Measurements from ENCODE around the gene NFIX. TPM values are rescaled to one million over a fixed set of nuclear protein-coding genes. Genes with fewer than 3 reads are reported as not detected.
"Not testable (repeated sequence)": the region's sequence is repeated elsewhere in the genome, so short reads cannot be mapped to it uniquely, and the experiment has no call there.

Gene NFIX
- total RNA-seq, 1 experiment from 2014 or later = 13.9 TPM

GRCh38 chr19:12957389-12957952, 37.8 kb upstream of the NFIX start:
- DNase-seq (ENCODE audit: low read depth) = not testable (repeated sequence)

GRCh38 chr19:12959481-12959880, 35.8 kb upstream of the NFIX start:
- DNase-seq (ENCODE audit: low read depth) = no peak

- DNase-seq (ENCODE audit: low read depth) = peak; percentile 60
Measured at GRCh38 chr19:12965017-12965811, 30.1 kb upstream of the NFIX start.

- no peak for DNase-seq (ENCODE audit: low read depth)
Measured at GRCh38 chr19:12965812-12966135, 29.5 kb upstream of the NFIX start.

- DNase-seq (ENCODE audit: low read depth) = no peak
Measured at GRCh38 chr19:12967907-12968306, 27.4 kb upstream of the NFIX start.

- DNase-seq (ENCODE audit: low read depth) = no peak
Measured at GRCh38 chr19:12969292-12969988, 25.8 kb upstream of the NFIX start, which contains the start of gene DAND5. TSS of gene DAND5 (plus strand) at chr19:12969576. CDS start at chr19:12969661, 85 bp downstream.

GRCh38 chr19:12970070-12970820, 25.0 kb upstream of the NFIX start:
- no peak for DNase-seq (ENCODE audit: low read depth)

GRCh38 chr19:12973236-12973635, 22.0 kb upstream of the NFIX start:
- no peak for DNase-seq (ENCODE audit: low read depth)

GRCh38 chr19:12974301-12975220, 20.7 kb upstream of the NFIX start:
- DNase-seq (ENCODE audit: low read depth) = no peak

GRCh38 chr19:12975221-12975741, 20.0 kb upstream of the NFIX start:
- no peak for DNase-seq (ENCODE audit: low read depth)

GRCh38 chr19:12976109-12976508, 19.2 kb upstream of the NFIX start:
- not testable (repeated sequence) for DNase-seq (ENCODE audit: low read depth)

- DNase-seq (ENCODE audit: low read depth) = no peak
Measured at GRCh38 chr19:12979974-12980373, 15.3 kb upstream of the NFIX start.

GRCh38 chr19:12982648-12983047, 12.6 kb upstream of the NFIX start:
- no peak for DNase-seq (ENCODE audit: low read depth)

GRCh38 chr19:12983091-12983490, 12.2 kb upstream of the NFIX start:
- DNase-seq (ENCODE audit: low read depth) = no peak

- peak; percentile 70 for DNase-seq (ENCODE audit: low read depth)
Measured at GRCh38 chr19:12983542-12984142, 11.6 kb upstream of the NFIX start.

- DNase-seq (ENCODE audit: low read depth) = peak; percentile 23
Measured at GRCh38 chr19:12984143-12984627, 11.1 kb upstream of the NFIX start.

GRCh38 chr19:12984683-12985048, 10.6 kb upstream of the NFIX start:
- DNase-seq (ENCODE audit: low read depth) = peak; percentile 20

- DNase-seq (ENCODE audit: low read depth) = peak; percentile 88
Measured at GRCh38 chr19:12985049-12985776, 10.1 kb upstream of the NFIX start.

GRCh38 chr19:12986726-12987125, 8.5 kb upstream of the NFIX start:
- DNase-seq (ENCODE audit: low read depth) = no peak
